ENCODE results near the gene CCDC71. TPM values are rescaled to one million over a fixed set of nuclear protein-coding genes. Genes with fewer than 3 reads are reported as not detected.
A peak's percentile ranks its signal among the peaks of the same experiment; 100 is the strongest.

CCDC71 gene
- total and polyA plus RNA-seq, 2 of the 13 experiments (the other 11 are each of a cell fraction or from before 2014, with no cell fraction given): 9.7 to 14.3 TPM

- no peak for TF ChIP-seq MAFF (IDR thresholded peaks at IDR 0.05; ENCODE audit: low read depth, low read length)
- no peak for TF ChIP-seq ZNF720 (CRISPR knock-in tag; IDR thresholded peaks at IDR 0.05)
- TF ChIP-seq ZNF775 (CRISPR knock-in tag; IDR thresholded peaks at IDR 0.05; ENCODE audit: borderline replicate concordance): no peak
- peak; percentile 58; the same call in 1 of the 2 replicates for TF ChIP-seq RXRB (CRISPR knock-in tag; IDR thresholded peaks at IDR 0.05; ENCODE audit: borderline replicate concordance)
- 0 out of 2 replicates have a peak, but pooled peaks have one; percentile 13 for TF ChIP-seq ZNF441 (CRISPR knock-in tag; IDR thresholded peaks at IDR 0.05; ENCODE audit: borderline replicate concordance)
- TF ChIP-seq KDM5B (CRISPR knock-in tag; IDR thresholded peaks at IDR 0.05; ENCODE audit: borderline replicate concordance): peak; percentile 65; the same call in 1 of the 2 replicates
- peak; percentile 46; the same call in 1 of the 2 replicates for TF ChIP-seq ZNF343 (CRISPR knock-in tag; IDR thresholded peaks at IDR 0.05)
- TF ChIP-seq, protein P1, sequence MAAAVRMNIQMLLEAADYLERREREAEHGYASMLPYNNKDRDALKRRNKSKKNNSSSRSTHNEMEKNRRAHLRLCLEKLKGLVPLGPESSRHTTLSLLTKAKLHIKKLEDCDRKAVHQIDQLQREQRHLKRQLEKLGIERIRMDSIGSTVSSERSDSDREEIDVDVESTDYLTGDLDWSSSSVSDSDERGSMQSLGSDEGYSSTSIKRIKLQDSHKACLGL (CRISPR knock-in tag; IDR thresholded peaks at IDR 0.05): peak; percentile 71
- TF ChIP-seq SRF (IDR thresholded peaks at IDR 0.05; ENCODE audit: low read depth, low read length): 0 out of 2 replicates have a peak, but pooled peaks have one; percentile 2
- TF ChIP-seq, protein P2, sequence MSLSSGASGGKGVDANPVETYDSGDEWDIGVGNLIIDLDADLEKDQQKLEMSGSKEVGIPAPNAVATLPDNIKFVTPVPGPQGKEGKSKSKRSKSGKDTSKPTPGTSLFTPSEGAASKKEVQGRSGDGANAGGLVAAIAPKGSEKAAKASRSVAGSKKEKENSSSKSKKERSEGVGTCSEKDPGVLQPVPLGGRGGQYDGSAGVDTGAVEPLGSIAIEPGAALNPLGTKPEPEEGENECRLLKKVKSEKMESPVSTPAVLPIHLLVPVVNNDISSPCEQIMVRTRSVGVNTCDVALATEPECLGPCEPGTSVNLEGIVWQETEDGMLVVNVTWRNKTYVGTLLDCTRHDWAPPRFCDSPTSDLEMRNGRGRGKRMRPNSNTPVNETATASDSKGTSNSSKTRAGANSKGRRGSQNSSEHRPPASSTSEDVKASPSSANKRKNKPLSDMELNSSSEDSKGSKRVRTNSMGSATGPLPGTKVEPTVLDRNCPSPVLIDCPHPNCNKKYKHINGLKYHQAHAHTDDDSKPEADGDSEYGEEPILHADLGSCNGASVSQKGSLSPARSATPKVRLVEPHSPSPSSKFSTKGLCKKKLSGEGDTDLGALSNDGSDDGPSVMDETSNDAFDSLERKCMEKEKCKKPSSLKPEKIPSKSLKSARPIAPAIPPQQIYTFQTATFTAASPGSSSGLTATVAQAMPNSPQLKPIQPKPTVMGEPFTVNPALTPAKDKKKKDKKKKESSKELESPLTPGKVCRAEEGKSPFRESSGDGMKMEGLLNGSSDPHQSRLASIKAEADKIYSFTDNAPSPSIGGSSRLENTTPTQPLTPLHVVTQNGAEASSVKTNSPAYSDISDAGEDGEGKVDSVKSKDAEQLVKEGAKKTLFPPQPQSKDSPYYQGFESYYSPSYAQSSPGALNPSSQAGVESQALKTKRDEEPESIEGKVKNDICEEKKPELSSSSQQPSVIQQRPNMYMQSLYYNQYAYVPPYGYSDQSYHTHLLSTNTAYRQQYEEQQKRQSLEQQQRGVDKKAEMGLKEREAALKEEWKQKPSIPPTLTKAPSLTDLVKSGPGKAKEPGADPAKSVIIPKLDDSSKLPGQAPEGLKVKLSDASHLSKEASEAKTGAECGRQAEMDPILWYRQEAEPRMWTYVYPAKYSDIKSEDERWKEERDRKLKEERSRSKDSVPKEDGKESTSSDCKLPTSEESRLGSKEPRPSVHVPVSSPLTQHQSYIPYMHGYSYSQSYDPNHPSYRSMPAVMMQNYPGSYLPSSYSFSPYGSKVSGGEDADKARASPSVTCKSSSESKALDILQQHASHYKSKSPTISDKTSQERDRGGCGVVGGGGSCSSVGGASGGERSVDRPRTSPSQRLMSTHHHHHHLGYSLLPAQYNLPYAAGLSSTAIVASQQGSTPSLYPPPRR (CRISPR knock-in tag; IDR thresholded peaks at IDR 0.05; ENCODE audit: borderline replicate concordance): no peak
- TF ChIP-seq ZNF652 (CRISPR knock-in tag; IDR thresholded peaks at IDR 0.05; ENCODE audit: borderline replicate concordance, low read depth): no peak
- peak; percentile 57 for TF ChIP-seq GABPB1 (CRISPR knock-in tag; IDR thresholded peaks at IDR 0.05)
- TF ChIP-seq, protein P3, sequence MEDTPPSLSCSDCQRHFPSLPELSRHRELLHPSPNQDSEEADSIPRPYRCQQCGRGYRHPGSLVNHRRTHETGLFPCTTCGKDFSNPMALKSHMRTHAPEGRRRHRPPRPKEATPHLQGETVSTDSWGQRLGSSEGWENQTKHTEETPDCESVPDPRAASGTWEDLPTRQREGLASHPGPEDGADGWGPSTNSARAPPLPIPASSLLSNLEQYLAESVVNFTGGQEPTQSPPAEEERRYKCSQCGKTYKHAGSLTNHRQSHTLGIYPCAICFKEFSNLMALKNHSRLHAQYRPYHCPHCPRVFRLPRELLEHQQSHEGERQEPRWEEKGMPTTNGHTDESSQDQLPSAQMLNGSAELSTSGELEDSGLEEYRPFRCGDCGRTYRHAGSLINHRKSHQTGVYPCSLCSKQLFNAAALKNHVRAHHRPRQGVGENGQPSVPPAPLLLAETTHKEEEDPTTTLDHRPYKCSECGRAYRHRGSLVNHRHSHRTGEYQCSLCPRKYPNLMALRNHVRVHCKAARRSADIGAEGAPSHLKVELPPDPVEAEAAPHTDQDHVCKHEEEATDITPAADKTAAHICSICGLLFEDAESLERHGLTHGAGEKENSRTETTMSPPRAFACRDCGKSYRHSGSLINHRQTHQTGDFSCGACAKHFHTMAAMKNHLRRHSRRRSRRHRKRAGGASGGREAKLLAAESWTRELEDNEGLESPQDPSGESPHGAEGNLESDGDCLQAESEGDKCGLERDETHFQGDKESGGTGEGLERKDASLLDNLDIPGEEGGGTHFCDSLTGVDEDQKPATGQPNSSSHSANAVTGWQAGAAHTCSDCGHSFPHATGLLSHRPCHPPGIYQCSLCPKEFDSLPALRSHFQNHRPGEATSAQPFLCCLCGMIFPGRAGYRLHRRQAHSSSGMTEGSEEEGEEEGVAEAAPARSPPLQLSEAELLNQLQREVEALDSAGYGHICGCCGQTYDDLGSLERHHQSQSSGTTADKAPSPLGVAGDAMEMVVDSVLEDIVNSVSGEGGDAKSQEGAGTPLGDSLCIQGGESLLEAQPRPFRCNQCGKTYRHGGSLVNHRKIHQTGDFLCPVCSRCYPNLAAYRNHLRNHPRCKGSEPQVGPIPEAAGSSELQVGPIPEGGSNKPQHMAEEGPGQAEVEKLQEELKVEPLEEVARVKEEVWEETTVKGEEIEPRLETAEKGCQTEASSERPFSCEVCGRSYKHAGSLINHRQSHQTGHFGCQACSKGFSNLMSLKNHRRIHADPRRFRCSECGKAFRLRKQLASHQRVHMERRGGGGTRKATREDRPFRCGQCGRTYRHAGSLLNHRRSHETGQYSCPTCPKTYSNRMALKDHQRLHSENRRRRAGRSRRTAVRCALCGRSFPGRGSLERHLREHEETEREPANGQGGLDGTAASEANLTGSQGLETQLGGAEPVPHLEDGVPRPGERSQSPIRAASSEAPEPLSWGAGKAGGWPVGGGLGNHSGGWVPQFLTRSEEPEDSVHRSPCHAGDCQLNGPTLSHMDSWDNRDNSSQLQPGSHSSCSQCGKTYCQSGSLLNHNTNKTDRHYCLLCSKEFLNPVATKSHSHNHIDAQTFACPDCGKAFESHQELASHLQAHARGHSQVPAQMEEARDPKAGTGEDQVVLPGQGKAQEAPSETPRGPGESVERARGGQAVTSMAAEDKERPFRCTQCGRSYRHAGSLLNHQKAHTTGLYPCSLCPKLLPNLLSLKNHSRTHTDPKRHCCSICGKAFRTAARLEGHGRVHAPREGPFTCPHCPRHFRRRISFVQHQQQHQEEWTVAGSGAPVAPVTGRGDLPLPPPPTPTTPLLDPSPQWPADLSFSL (CRISPR knock-in tag; IDR thresholded peaks at IDR 0.05): no peak
- TF ChIP-seq SETDB1 (CRISPR knock-in tag; IDR thresholded peaks at IDR 0.05; ENCODE audit: borderline replicate concordance): no peak
- TF ChIP-seq FOSL2 (CRISPR knock-in tag; IDR thresholded peaks at IDR 0.05): peak; percentile 34
- TF ChIP-seq TEAD2 (CRISPR knock-in tag; IDR thresholded peaks at IDR 0.05): no peak
- peak; percentile 40; the same call in 1 of the 2 replicates for TF ChIP-seq NCOA2 (CRISPR knock-in tag; IDR thresholded peaks at IDR 0.05)
- no peak; the same call in 1 of the 2 replicates for TF ChIP-seq ZNF746 (CRISPR knock-in tag; IDR thresholded peaks at IDR 0.05)
These were observed 33.5 kb downstream of the CCDC71 start, which contains the start of gene LAMB2 (continued) for GRCh38 chr3:49132437-49133225.

Data from HepG2 (cell line).